Measurements from ENCODE around the gene ADCY2. TPM values are rescaled to one million over a fixed set of nuclear protein-coding genes. Genes with fewer than 3 reads are reported as not detected.
A peak's percentile ranks its signal among the peaks of the same experiment; 100 is the strongest.

Gene ADCY2
- total RNA-seq, 3 donors from 2014 or later = 1.7 to 14.8 (median 2.2) TPM

DNA sequence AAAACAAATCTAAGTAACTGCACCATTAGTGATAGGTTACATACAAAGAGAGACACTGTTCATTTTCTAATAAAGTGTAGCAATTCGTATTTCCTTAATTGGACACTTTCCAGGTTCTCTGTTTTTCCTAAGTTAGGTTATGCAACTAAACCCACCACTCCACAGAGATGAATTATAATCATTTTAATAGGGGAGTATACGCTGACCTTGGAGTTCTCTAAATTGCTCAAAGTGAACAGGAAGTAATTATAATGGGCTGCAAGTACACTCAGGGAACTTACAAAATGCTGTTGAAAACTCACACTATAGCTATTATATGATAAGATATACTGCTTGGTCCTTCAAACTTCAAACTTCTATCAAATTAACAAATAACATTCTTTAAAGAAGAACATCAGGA lies 18.2 kb upstream of the ADCY2 start:
- Histone ChIP-seq H3K36me3 (ENCODE audit: low read depth) (no peaks in the 10 kb centered on the region), H3K9me3 (no peaks in the 10 kb centered on the region), H3K4me1 (ENCODE audit: low read depth) (no peaks in the 10 kb centered on the region), H3K4me3 (no peak overlapping the region)
- DNase-seq = no peak
- ATAC-seq = no peak
- TF ChIP-seq, protein P1, sequence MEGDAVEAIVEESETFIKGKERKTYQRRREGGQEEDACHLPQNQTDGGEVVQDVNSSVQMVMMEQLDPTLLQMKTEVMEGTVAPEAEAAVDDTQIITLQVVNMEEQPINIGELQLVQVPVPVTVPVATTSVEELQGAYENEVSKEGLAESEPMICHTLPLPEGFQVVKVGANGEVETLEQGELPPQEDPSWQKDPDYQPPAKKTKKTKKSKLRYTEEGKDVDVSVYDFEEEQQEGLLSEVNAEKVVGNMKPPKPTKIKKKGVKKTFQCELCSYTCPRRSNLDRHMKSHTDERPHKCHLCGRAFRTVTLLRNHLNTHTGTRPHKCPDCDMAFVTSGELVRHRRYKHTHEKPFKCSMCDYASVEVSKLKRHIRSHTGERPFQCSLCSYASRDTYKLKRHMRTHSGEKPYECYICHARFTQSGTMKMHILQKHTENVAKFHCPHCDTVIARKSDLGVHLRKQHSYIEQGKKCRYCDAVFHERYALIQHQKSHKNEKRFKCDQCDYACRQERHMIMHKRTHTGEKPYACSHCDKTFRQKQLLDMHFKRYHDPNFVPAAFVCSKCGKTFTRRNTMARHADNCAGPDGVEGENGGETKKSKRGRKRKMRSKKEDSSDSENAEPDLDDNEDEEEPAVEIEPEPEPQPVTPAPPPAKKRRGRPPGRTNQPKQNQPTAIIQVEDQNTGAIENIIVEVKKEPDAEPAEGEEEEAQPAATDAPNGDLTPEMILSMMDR (IDR thresholded peaks at IDR 0.05) = no peak
- intact Hi-C loops (cut with DNase I, micrococcal nuclease) = no loop called here

DNA sequence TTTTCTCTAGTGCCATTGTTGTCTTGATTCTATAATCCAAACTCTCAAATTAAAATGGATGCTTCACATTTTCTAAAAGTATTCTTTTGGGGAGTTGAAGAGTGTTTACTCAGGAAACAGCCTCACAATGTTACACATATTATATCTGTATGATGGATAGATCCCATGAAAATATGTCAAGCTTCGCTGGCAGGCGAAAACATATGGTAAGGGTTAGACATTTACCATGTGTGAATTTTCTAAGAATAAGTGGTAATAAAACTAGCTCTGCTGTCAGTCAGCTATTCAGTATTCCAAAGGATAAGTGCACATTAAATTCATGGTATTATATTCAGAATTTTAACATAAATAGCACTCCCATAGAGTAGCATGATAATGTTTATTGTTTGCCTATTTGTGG lies 13.3 kb upstream of the ADCY2 start:
- DNase-seq = no peak
- no peak for ATAC-seq
- Histone ChIP-seq H3K9me3 (no peaks in the 10 kb centered on the region), H3K36me3 (ENCODE audit: low read depth) (no peaks in the 10 kb centered on the region), H3K4me1 (ENCODE audit: low read depth) (no peaks in the 10 kb centered on the region), H3K4me3 (no peak overlapping the region)
- TF ChIP-seq, protein P1 (IDR thresholded peaks at IDR 0.05) = no peak
- intact Hi-C loops (cut with DNase I, micrococcal nuclease) = no loop called here

DNA sequence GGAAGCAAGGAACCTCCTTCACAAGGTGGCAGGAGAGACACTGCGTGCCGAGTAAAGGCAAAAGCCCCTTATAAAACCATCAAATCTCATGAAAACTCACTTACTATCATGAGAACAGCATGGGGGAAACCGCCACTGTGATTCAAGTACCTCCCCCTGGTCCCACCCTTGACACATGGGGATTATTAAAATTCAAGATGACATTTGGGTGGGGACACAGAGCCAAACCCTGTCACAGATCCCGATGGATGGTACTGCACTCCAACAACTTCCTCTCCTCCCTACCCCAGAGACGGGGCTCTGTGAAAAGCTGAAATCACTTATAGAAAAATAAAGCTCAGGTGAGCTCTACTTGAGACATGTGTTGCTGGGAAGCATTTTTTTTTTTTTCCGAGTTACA lies 10.3 kb upstream of the ADCY2 start:
- H3K36me3 ChIP-seq (ENCODE audit: low read depth) = no peaks in the 10 kb centered on the region
- no peaks in the 10 kb centered on the region for H3K9me3 ChIP-seq
- no peak for ATAC-seq
- DNase-seq = no peak
- H3K4me3 ChIP-seq = no peak overlapping the region
- TF ChIP-seq, protein P1 (IDR thresholded peaks at IDR 0.05) = no peak
- H3K4me1 ChIP-seq (ENCODE audit: low read depth) = no peaks in the 10 kb centered on the region
- intact Hi-C loops (cut with DNase I, micrococcal nuclease) = no loop called here

DNA sequence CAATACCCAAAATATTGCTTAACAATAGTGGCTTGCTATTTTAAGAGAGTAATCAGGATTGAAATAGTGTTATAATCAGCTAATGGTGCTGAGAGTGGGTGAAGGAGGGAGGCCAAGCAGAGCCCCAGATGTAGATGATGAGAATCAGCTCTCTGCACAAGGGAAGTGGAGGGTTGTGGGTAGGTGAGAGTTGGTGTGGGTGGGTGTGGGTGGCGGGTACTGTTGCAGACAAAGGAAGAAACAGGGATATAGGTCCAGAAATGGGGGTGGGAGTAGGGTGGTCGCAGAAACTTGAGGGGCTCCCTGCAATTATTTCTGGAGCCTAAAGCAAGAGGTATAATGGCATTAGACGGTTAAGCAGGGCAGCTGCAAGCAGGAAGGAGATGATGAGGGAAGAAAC lies 7.4 kb upstream of the ADCY2 start:
- intact Hi-C loops (cut with DNase I, micrococcal nuclease) = no loop called here
- ATAC-seq (no peak), DNase-seq (no peak)
- no peaks in the 10 kb centered on the region for H3K36me3 ChIP-seq (ENCODE audit: low read depth)
- TF ChIP-seq, protein P1 (IDR thresholded peaks at IDR 0.05) = no peak
- no peaks in the 10 kb centered on the region for H3K9me3 ChIP-seq
- no peak overlapping the region for H3K4me3 ChIP-seq
- peaks cover 6% of the 10 kb centered on the region for H3K4me1 ChIP-seq (ENCODE audit: low read depth)

DNA sequence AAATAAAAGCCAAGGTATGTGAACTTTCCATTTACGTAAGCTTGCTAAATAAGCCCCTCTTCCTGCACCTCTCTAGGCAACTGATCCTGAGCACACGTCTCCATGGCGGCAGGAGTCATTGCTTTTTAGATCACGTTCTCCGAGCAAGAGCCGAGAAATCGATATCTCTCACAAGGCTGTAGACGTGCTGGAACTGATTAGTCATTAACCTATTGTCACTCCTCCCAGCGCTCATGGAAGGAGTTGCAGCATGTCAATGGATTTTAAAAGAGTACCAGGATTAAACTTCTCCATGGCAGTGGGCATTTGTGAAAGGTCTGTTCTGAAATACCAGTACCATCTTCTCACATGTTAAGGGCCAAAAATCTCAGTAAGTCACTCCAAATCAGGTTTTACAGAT lies 4.7 kb upstream of the ADCY2 start:
- ATAC-seq (peak; percentile 68), DNase-seq (peak in 1 of 3 donors; percentile 29)
- Histone ChIP-seq H3K36me3 (ENCODE audit: low read depth) (no peaks in the 10 kb centered on the region), H3K4me1 (ENCODE audit: low read depth) (peaks cover 6% of the 10 kb centered on the region), H3K9me3 (no peaks in the 10 kb centered on the region), H3K4me3 (no peak overlapping the region)
- TF ChIP-seq, protein P1 (IDR thresholded peaks at IDR 0.05) = no peak
- intact Hi-C loops (cut with DNase I, micrococcal nuclease) = no loop called here

All from mucosa of descending colon (tissue), 3 donors.